Gastroesophageal sphincter (tissue), 3 donors: ENCODE measurements around the gene PGAP3.

ENCODE experiments used
- CTCF ChIP-seq, 4 experiments: fragments of 200-600 bp in 2 of 4; fragments of 450-650 bp in 2 of 4; sonication (generic) in 1 of 4; IDR thresholded peaks; one replicate each; pipeline ENCODE4 v1.5.1; 2017 to 2019; ENCODE audit warnings: antibody characterized with exemption in 4 of 4, mild to moderate bottlenecking in 2 of 4, moderate library complexity in 2 of 4
- POLR2AphosphoS5 ChIP-seq: sonication (generic); formaldehyde crosslinking; IDR thresholded peaks from one replicate; pipeline ENCODE4 v1.6.1; 2017; ENCODE audit warnings: antibody characterized with exemption

DNA sequence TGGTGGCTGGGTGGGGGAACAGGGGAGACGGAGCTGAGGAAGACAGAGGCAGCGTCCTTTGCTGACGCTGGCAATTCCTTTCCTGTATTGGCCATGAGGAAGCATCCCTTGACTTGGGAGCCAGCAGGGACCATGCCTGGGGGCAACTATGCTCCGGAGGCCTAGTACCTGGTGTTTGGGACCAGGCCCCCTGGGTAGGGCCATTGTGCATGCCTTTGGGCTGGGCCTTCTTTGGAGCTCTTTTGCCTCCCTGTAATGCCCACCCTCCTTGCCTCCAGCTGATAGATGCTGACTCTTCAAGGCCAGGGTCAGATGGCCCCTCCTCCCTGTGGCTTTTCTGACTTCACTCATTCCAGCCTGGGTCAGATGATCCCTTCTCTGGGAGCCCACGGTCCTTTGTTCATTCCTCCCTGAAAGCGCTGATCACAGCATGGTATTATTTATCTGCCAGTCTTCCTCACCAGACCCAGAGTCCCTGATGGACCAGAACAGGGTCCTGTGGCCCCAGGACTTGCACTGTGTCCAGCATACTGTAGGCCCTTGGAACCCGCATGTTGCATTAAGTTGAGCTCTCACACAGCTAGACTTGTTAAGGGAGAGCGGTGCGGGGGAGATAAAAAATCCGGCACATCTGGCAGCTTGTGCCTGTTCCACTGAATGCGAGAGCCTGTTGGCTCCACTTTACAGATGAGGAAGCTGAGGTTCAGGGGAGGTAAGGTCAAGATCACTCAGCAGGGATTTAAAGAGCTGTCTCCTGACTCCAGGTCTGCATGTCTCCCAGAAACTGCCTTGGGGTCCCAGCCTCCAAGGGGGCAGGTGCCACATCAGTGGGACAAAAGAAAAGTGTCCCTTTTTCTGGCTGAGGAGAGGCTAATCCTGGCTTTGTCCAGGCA is 48.0 kb downstream of the PGAP3 start:
- TF ChIP-seq CTCF (IDR thresholded peaks at IDR 0.05) (no peak), POLR2AphosphoS5 (no peak)
